CD14-positive monocyte (primary cell): Measurements from ENCODE around the gene SLC39A6. TPM values are rescaled to one million over a fixed set of nuclear protein-coding genes. Genes with fewer than 3 reads are reported as not detected.
"Not testable (repeated sequence)": the region's sequence is repeated elsewhere in the genome, so short reads cannot be mapped to it uniquely, and the experiment has no call there.

ENCODE experiments used
- DNase-seq, 3 donors: peaks; one replicate each; pipeline ENCODE4 v3.0.0-alpha.2; 2011 to 2022
- H2AFZ ChIP-seq: 2 replicates; pipeline ENCODE4 v1.6.0; 2012; ENCODE audit warnings: mild to moderate bottlenecking, low read depth, low read length, inconsistent platforms; ENCODE audit not compliant: insufficient read depth, poor library complexity, severe bottlenecking
- H3K27ac ChIP-seq, 2 donors: 1 replicate in 1 of 2; 2 replicates in 1 of 2; pipeline ENCODE4 v1.5.1; 2012 to 2013; ENCODE audit warnings: low read length in 2 of 2, control low read depth in 1 of 2, inconsistent platforms in 1 of 2, low read depth in 1 of 2, mild to moderate bottlenecking in 1 of 2
- H3K27me3 ChIP-seq, 2 donors: one replicate each; pipeline versions ENCODE4 v1.6.0 to v1.6.1; 2011 to 2013; ENCODE audit warnings: low read length in 2 of 2; ENCODE audit not compliant: control insufficient read depth in 2 of 2, insufficient read depth in 2 of 2
- H3K36me3 ChIP-seq, 2 donors: replicated peaks in 1 of 2; 1 replicate in 1 of 2; 2 replicates in 1 of 2; pipeline versions ENCODE4 v1.5.1 to v1.6.1; 2012 to 2013; ENCODE audit warnings: low read length in 2 of 2, control low read depth in 1 of 2, inconsistent platforms in 1 of 2, mild to moderate bottlenecking in 1 of 2; ENCODE audit not compliant: insufficient read depth in 2 of 2, control insufficient read depth in 1 of 2
- H3K4me1 ChIP-seq, 2 donors: 1 replicate in 1 of 2; 2 replicates in 1 of 2; pipeline versions ENCODE4 v1.5.1 to v1.6.1; 2012 to 2013; ENCODE audit warnings: low read length in 2 of 2, control low read depth in 1 of 2, inconsistent platforms in 1 of 2, mild to moderate bottlenecking in 1 of 2, moderate library complexity in 1 of 2; ENCODE audit not compliant: insufficient read depth in 2 of 2, control insufficient read depth in 1 of 2
- H3K4me2 ChIP-seq: replicated peaks from 2 replicates; pipeline ENCODE3; 2012; ENCODE audit warnings: low read length, moderate library complexity, mild to moderate bottlenecking; ENCODE audit not compliant: poor library complexity, severe bottlenecking; ENCODE audit errors: extremely low read depth
- H3K4me3 ChIP-seq, 3 experiments: fragments of 200-600 bp in 1 of 3; sonication (generic) in 1 of 3; replicated peaks in 1 of 3; 1 replicate in 2 of 3; 2 replicates in 1 of 3; pipeline ENCODE4 v1.5.1; 2011 to 2013; ENCODE audit warnings: low read length in 3 of 3, mild to moderate bottlenecking in 3 of 3, control low read depth in 2 of 3, low read depth in 2 of 3, inconsistent platforms in 1 of 3, moderate library complexity in 1 of 3
- H3K79me2 ChIP-seq: 2 replicates; pipeline ENCODE4 v1.6.0; 2012; ENCODE audit warnings: mild to moderate bottlenecking, control low read depth, inconsistent platforms, low read length, moderate library complexity; ENCODE audit not compliant: insufficient read depth
- H3K9ac ChIP-seq: 2 replicates; pipeline ENCODE4 v1.6.0; 2017; ENCODE audit warnings: low read length, mild to moderate bottlenecking; ENCODE audit not compliant: insufficient read depth, poor library complexity, severe bottlenecking
- H3K9me3 ChIP-seq, 2 donors: replicated peaks in 1 of 2; 1 replicate in 1 of 2; 2 replicates in 1 of 2; pipeline versions ENCODE4 v1.5.1 to v1.6.1; 2012 to 2013; ENCODE audit warnings: low read length in 2 of 2, control low read depth in 1 of 2; ENCODE audit not compliant: control insufficient read depth in 1 of 2, insufficient read depth in 1 of 2
- H4K20me1 ChIP-seq: 2 replicates; pipeline ENCODE4 v1.6.0; 2012; ENCODE audit warnings: mild to moderate bottlenecking, low read length, control low read depth, moderate library complexity; ENCODE audit not compliant: insufficient read depth
- H3K27ac Mint-ChIP-seq, 7 donors: one replicate each; pipeline ENCODE4 v1.8.0; 2020; ENCODE audit warnings: mild to moderate bottlenecking in 7 of 7, mixed read lengths in 7 of 7, moderate library complexity in 6 of 7, inconsistent platforms in 2 of 7
- H3K27me3 Mint-ChIP-seq, 3 donors: one replicate each; pipeline ENCODE4 v1.8.0; 2021 to 2022; ENCODE audit warnings: low read depth in 3 of 3, mild to moderate bottlenecking in 3 of 3, mixed read lengths in 3 of 3, moderate library complexity in 3 of 3, inconsistent platforms in 1 of 3
- H3K36me3 Mint-ChIP-seq, 2 donors: one replicate each; pipeline ENCODE4 v1.8.0; 2020; ENCODE audit warnings: mixed read lengths in 2 of 2, inconsistent platforms in 1 of 2, mild to moderate bottlenecking in 1 of 2
- H3K4me1 Mint-ChIP-seq: one replicate; pipeline ENCODE4 v1.8.0; 2020; ENCODE audit warnings: mild to moderate bottlenecking, mixed read lengths
- H3K4me3 Mint-ChIP-seq, 2 donors: one replicate each; pipeline ENCODE4 v1.8.0; 2020; ENCODE audit warnings: mild to moderate bottlenecking in 2 of 2, mixed read lengths in 2 of 2, moderate library complexity in 1 of 2
- H3K9me3 Mint-ChIP-seq, 7 donors: one replicate each; pipeline ENCODE4 v1.8.0; 2020 to 2022; ENCODE audit warnings: mixed read lengths in 7 of 7, mild to moderate bottlenecking in 6 of 7, moderate library complexity in 6 of 7, inconsistent platforms in 2 of 7
- WGBS: methylation state at CpG from one replicate; pipeline ENCODE4 v1.1.5; 2013; ENCODE audit warnings: missing lambda C conversion rate; ENCODE audit not compliant: insufficient coverage; 5-methylcytosine and 5-hydroxymethylcytosine counted together
- intact Hi-C, 2 donors: fragments of 100-400 bp; cut with micrococcal nuclease; formaldehyde crosslinking; loops; one replicate each; pipeline versions ENCODE4 v1.15.0 to v1.15.1; 2023
- polyA plus RNA-seq, 3 donors: library from polyadenylated mRNA; depleted of rRNA in 1 of 3; unstranded in 2 of 3; stranded (reverse) in 1 of 3; fragments of 300-500 nt in 2 of 3; fragments of >200 nt in 1 of 3; fragmentation: Illumina TruSeq in 2 of 3; gene quantifications; 1 replicate in 2 of 3; 2 replicates in 1 of 3; pipeline ENCODE4 v1.2.3, GENCODE V29; 2012 to 2021
- TF ChIP-seq, protein P1 (sequence below): fragments of 200-600 bp; IDR thresholded peaks from one replicate; pipeline ENCODE4 v1.8.0; 2022; ENCODE audit warnings: antibody characterized with exemption, mild to moderate bottlenecking

SLC39A6 gene
- polyA plus RNA-seq, 3 donors = 13.2 to 20.1 (median 16.8) TPM

DNA sequence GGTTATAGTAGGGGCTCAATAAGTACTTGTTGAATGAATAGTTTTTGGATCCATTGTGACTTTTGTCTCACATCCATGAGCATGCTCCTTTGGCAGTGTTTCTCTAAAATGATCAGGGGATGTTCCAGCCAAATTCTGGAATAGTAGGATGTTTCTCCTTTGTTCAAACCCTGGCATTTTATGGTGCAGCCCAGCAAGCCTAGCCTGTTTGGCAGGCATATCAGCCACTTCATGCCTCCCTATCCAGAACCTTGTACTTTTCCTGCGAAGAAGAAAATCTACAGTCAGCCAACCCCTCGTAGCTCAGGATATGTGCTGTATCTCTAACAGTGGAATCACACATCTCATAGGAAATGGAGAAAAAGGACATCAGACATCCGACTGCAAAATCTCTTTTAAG lies 34.7 kb downstream of the SLC39A6 start:
- Histone ChIP-seq H3K4me1 (no peaks in the 10 kb centered on the region), H3K27ac (no peak overlapping the region), H3K4me3 (no peak overlapping the region), H3K4me2 (no peak overlapping the region), H3K27me3 (no peaks in the 10 kb centered on the region), H2AFZ (no peak overlapping the region), H3K9me3 (no peaks in the 10 kb centered on the region), H3K36me3 (no peaks in the 10 kb centered on the region), H3K79me2 (no peaks in the 10 kb centered on the region), H4K20me1 (no peaks in the 10 kb centered on the region), H3K9ac (no peak overlapping the region)
- Mint-ChIP-seq H3K27ac (no peak overlapping the region), H3K27me3 (peaks cover 0 to 5% (median 1%) of the 10 kb centered on the region in 3 donors), H3K36me3 (no peaks in the 10 kb centered on the region), H3K9me3 (no peaks in the 10 kb centered on the region), H3K4me3 (no peak overlapping the region), H3K4me1 (no peaks in the 10 kb centered on the region)
- DNase-seq = no peak
- TF ChIP-seq, protein P1, sequence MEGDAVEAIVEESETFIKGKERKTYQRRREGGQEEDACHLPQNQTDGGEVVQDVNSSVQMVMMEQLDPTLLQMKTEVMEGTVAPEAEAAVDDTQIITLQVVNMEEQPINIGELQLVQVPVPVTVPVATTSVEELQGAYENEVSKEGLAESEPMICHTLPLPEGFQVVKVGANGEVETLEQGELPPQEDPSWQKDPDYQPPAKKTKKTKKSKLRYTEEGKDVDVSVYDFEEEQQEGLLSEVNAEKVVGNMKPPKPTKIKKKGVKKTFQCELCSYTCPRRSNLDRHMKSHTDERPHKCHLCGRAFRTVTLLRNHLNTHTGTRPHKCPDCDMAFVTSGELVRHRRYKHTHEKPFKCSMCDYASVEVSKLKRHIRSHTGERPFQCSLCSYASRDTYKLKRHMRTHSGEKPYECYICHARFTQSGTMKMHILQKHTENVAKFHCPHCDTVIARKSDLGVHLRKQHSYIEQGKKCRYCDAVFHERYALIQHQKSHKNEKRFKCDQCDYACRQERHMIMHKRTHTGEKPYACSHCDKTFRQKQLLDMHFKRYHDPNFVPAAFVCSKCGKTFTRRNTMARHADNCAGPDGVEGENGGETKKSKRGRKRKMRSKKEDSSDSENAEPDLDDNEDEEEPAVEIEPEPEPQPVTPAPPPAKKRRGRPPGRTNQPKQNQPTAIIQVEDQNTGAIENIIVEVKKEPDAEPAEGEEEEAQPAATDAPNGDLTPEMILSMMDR = no peak
- no CpG with 5 or more reads among the region's 3 CpGs for WGBS
- intact Hi-C loops = no loop called here

DNA sequence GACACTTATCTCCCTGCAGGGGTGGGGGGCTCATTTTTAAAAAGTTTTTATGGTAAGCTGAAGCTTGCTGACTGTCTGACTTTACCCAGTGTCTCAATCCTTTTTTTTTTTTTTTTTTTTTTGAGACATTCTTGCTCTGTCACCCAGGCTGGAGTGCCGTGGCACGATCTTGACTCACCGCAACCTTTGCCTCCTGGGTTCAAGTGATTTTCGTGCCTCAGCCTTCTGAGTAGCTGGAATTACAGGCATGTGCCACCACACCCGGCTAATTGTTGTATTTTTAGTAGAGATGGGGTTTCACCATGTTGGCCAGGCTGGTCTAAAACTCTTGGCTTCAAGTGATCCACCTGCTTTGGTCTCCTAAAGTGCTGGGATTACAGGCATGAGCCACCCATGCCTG lies 37.0 kb downstream of the SLC39A6 start:
- H3K9ac ChIP-seq, H4K20me1 ChIP-seq, DNase-seq, H3K36me3 Mint-ChIP-seq, H2AFZ ChIP-seq, H3K4me3 ChIP-seq, H3K79me2 ChIP-seq, H3K4me1 ChIP-seq, H3K4me1 Mint-ChIP-seq, H3K27ac Mint-ChIP-seq, H3K4me2 ChIP-seq, intact Hi-C loops, H3K9me3 ChIP-seq, H3K4me3 Mint-ChIP-seq, H3K9me3 Mint-ChIP-seq, H3K27me3 ChIP-seq, H3K27me3 Mint-ChIP-seq, H3K36me3 ChIP-seq, H3K27ac ChIP-seq: not testable (repeated sequence)
- 100% methylated on average over 2 of the region's 5 CpGs for WGBS
